GM13977 (cell line): Measurements from ENCODE around the gene DENND1B.

Experiments
- DNase-seq: peaks from one replicate; pipeline ENCODE4 v3.0.0; 2012; ENCODE audit warnings: low spot score
- CTCF ChIP-seq: IDR thresholded peaks from 2 replicates; pipeline ENCODE4 v1.5.1; 2012; ENCODE audit warnings: mild to moderate bottlenecking, control low read depth; ENCODE audit not compliant: insufficient read depth; ENCODE audit errors: extremely low read depth, missing control alignments
- in situ Hi-C: fragments of 300-500 bp; cut with MboI; formaldehyde crosslinking; loops from one replicate; pipeline ENCODE4 v1.12.0; 2022; ENCODE audit warnings: low sequenced_read_pairs, low pct_unique_long_range_greater_than_20kb, mixed read lengths, inconsistent platforms; ENCODE audit not compliant: unreplicated experiment

Gene DENND1B

GRCh38 chr1:197776351-197777105, 1.2 kb upstream of the DENND1B start:
- peak; percentile 51 for DNase-seq
- no peak for TF ChIP-seq CTCF
- in situ Hi-C loops, result no loop called here

GRCh38 chr1:197774466-197775281, 606 bp downstream of the DENND1B start:
- DNase-seq, result peak; percentile 62
- in situ Hi-C loops, result no loop called here
- TF ChIP-seq CTCF, result no peak

- TF ChIP-seq CTCF, result no peak
- no peak for DNase-seq
- in situ Hi-C loops, result no loop called here
Observed at GRCh38 chr1:197773856-197774255, 1.4 kb downstream of the DENND1B start.

GRCh38 chr1:197771904-197772556, 3.2 kb downstream of the DENND1B start:
- no peak for TF ChIP-seq CTCF
- in situ Hi-C loops, result no loop called here
- DNase-seq, result no peak

- DNase-seq, result no peak
- no peak for TF ChIP-seq CTCF
- in situ Hi-C loops, result no loop called here
Observed at GRCh38 chr1:197771386-197771785, 3.9 kb downstream of the DENND1B start.

GRCh38 chr1:197770243-197770642, 5.0 kb downstream of the DENND1B start:
- in situ Hi-C loops, result no loop called here
- TF ChIP-seq CTCF, result no peak
- no peak for DNase-seq
